ENCODE data around the gene COL6A3.

- TF ChIP-seq EZH2phosphoT487 (IDR thresholded peaks at IDR 0.05; ENCODE audit: borderline replicate concordance) (no peak), CTCF (conservative IDR thresholded peaks at IDR 0.05; ENCODE audit: low read length) (peak; percentile 40; the same call in 1 of the 2 replicates)
Observed at GRCh38 chr2:237322564-237322963, 91.4 kb downstream of the COL6A3 start.

Data from Loucy (cell line).